ENCODE data around the gene KRTAP5-4.
"Not testable (repeated sequence)": the region's sequence is repeated elsewhere in the genome, so short reads cannot be mapped to it uniquely, and the experiment has no call there.

KRTAP5-4 gene

GRCh38 chr11:1623716-1624115, 1.8 kb upstream of the KRTAP5-4 start:
- DNase-seq (ENCODE audit: insufficient read length, low spot score) (no peak), FAIRE-seq (no peak)
- no peak for TF ChIP-seq CTCF (IDR thresholded peaks at IDR 0.05; ENCODE audit: insufficient read depth, missing control alignments)

GRCh38 chr11:1619449-1619848, 2.5 kb downstream of the KRTAP5-4 start:
- TF ChIP-seq CTCF (IDR thresholded peaks at IDR 0.05; ENCODE audit: insufficient read depth, missing control alignments), result no peak
- no peak for FAIRE-seq

GRCh38 chr11:1618231-1618630, 3.7 kb downstream of the KRTAP5-4 start:
- no peak for TF ChIP-seq CTCF (IDR thresholded peaks at IDR 0.05; ENCODE audit: insufficient read depth, missing control alignments)
- DNase-seq (ENCODE audit: insufficient read length, low spot score), result no peak
- FAIRE-seq, result no peak

More at GRCh38 chr11:1619449-1619848, 2.5 kb downstream of the KRTAP5-4 start:
- DNase-seq (ENCODE audit: insufficient read length, low spot score), result no peak

- DNase-seq (ENCODE audit: insufficient read length, low spot score), result no peak
- TF ChIP-seq CTCF (IDR thresholded peaks at IDR 0.05; ENCODE audit: insufficient read depth, missing control alignments), result no peak
- FAIRE-seq, result no peak
Measured at GRCh38 chr11:1608363-1608762, 13.6 kb downstream of the KRTAP5-4 start, which contains the start of gene KRTAP5-3. TSS of gene KRTAP5-3 (minus strand) at chr11:1608463. CDS start at chr11:1608385, 78 bp downstream.

- DNase-seq (ENCODE audit: insufficient read length, low spot score); FAIRE-seq: not testable (repeated sequence)
Measured at GRCh38 chr11:1607901-1608300, 14.0 kb downstream of the KRTAP5-4 start.

GRCh38 chr11:1607156-1607845, 14.6 kb downstream of the KRTAP5-4 start:
- not testable (repeated sequence) for FAIRE-seq; DNase-seq (ENCODE audit: insufficient read length, low spot score)

GRCh38 chr11:1605923-1606322, 16.0 kb downstream of the KRTAP5-4 start:
- not testable (repeated sequence) for FAIRE-seq; DNase-seq (ENCODE audit: insufficient read length, low spot score)

GRCh38 chr11:1604711-1605110, 17.2 kb downstream of the KRTAP5-4 start:
- no peak for DNase-seq (ENCODE audit: insufficient read length, low spot score)
- TF ChIP-seq CTCF (IDR thresholded peaks at IDR 0.05; ENCODE audit: insufficient read depth, missing control alignments), result no peak
- FAIRE-seq, result no peak

- no peak for TF ChIP-seq CTCF (IDR thresholded peaks at IDR 0.05; ENCODE audit: insufficient read depth, missing control alignments)
Measured at GRCh38 chr11:1604181-1604580, 17.8 kb downstream of the KRTAP5-4 start.

More at GRCh38 chr11:1604181-1604580, 17.8 kb downstream of the KRTAP5-4 start:
- FAIRE-seq, result no peak
- DNase-seq (ENCODE audit: insufficient read length, low spot score), result no peak
